ENCODE measurements around the gene GNA12. TPM values are rescaled to one million over a fixed set of nuclear protein-coding genes. Genes with fewer than 3 reads are reported as not detected.
A peak's percentile ranks its signal among the peaks of the same experiment; 100 is the strongest.

GNA12 gene
- total and polyA plus RNA-seq, 9 of the 15 experiments (the other 6 are each of a cell fraction or from before 2014, with no cell fraction given), result 0.65 to 32.7 (median 9.6) TPM

- TF ChIP-seq NFIC (IDR thresholded peaks at IDR 0.05), result peak; percentile 88
- TF ChIP-seq ELK1 (CRISPR knock-in tag; IDR thresholded peaks at IDR 0.05), result no peak
- no peak for TF ChIP-seq KLF10 (CRISPR knock-in tag; IDR thresholded peaks at IDR 0.05)
- no peak for TF ChIP-seq ARNT (IDR thresholded peaks at IDR 0.05)
- no peak for TF ChIP-seq ZNF384 (IDR thresholded peaks at IDR 0.05; ENCODE audit: low read depth, low read length)
- TF ChIP-seq ZFPM2 (CRISPR knock-in tag; IDR thresholded peaks at IDR 0.05), result no peak
- 2% methylated on average over 16 of the region's 17 CpGs for WGBS (ENCODE audit: insufficient coverage, low coverage, missing lambda C conversion rate)
- Histone ChIP-seq H3K9me3 (replicated peaks; ENCODE audit: control insufficient read depth, insufficient read depth, low read depth, low read length) (no peaks in the 10 kb centered on the region), H3K79me2 (ENCODE audit: control insufficient read depth, insufficient read depth, low read length) (no peaks in the 10 kb centered on the region), H3K4me1 (replicated peaks in 1 of 2; ENCODE audit: control insufficient read depth in 2 of 2, insufficient read depth in 2 of 2, low read length in 2 of 2) (peaks cover 0 to 25% of the 10 kb centered on the region in 2 experiments; a peak in 2 of 5 replicates), H3K27me3 (ENCODE audit: control insufficient read depth in 2 of 2, insufficient read depth in 2 of 2, low read length in 2 of 2) (peaks cover 36 to 60% of the 10 kb centered on the region in 2 experiments; a peak in 4 of 5 replicates), H3K36me3 (ENCODE audit: control insufficient read depth, insufficient read depth, low read length) (no peaks in the 10 kb centered on the region), H3K27ac (ENCODE audit: extremely low read depth, low read depth, low read length) (no peak overlapping the region), H3K4me2 (ENCODE audit: insufficient read depth, low read length) (no peak overlapping the region), H3K9ac (ENCODE audit: insufficient read depth in 1 of 2, low read depth in 2 of 2, low read length in 2 of 2) (no peak overlapping the region), H3K4me3 (no peak overlapping the region), H4K20me1 (replicated peaks; ENCODE audit: control insufficient read depth, insufficient read depth, low read length) (0 out of 2 replicates have a peak, but pooled peaks cover 5% of the 10 kb centered on the region), H2AFZ (ENCODE audit: low read depth, low read length) (no peak overlapping the region), H3K9me1 (ENCODE audit: control insufficient read depth, insufficient read depth, low read length) (no peaks in the 10 kb centered on the region)
- no peak for DNase-seq (ENCODE audit: extremely low read depth in 1 of 4, low spot score in 3 of 4)
- no TSS peak for BruUV-seq (replicated peaks)
- ATAC-seq, result no peak
- in situ Hi-C loops (cut with MboI) (no loop called here), intact Hi-C loops (cut with micrococcal nuclease) (loop anchor here (10.0 kb wide), 1 partner anchor 123 kb away; no protein-coding TSS in a partner anchor)
- FAIRE-seq, result no peak
- POLR2A ChIA-PET, result no interaction called here
- CTCF ChIA-PET (ENCODE audit: low intra/inter-chr PET ratio), result no interaction called here
Observed at GRCh38 chr7:2687338-2687869, 156.7 kb downstream of the GNA12 start.

Data from K562 (cell line).